Stimulated activated CD8-positive, alpha-beta memory T cell treated with anti-CD3 and anti-CD28 coated beads, Interleukin-12 subunit alpha, Interleukin-12 subunit beta, amount 100 ng/mL, for 4 hours (primary cell): ENCODE data around the gene SLC9A7.
"Not testable (repeated sequence)": the region's sequence is repeated elsewhere in the genome, so short reads cannot be mapped to it uniquely, and the experiment has no call there.

Source experiments
- DNase-seq: peaks from one replicate; pipeline ENCODE4 v3.0.0-alpha.2; 2020; ENCODE audit warnings: low read depth

The SLC9A7 gene

DNA sequence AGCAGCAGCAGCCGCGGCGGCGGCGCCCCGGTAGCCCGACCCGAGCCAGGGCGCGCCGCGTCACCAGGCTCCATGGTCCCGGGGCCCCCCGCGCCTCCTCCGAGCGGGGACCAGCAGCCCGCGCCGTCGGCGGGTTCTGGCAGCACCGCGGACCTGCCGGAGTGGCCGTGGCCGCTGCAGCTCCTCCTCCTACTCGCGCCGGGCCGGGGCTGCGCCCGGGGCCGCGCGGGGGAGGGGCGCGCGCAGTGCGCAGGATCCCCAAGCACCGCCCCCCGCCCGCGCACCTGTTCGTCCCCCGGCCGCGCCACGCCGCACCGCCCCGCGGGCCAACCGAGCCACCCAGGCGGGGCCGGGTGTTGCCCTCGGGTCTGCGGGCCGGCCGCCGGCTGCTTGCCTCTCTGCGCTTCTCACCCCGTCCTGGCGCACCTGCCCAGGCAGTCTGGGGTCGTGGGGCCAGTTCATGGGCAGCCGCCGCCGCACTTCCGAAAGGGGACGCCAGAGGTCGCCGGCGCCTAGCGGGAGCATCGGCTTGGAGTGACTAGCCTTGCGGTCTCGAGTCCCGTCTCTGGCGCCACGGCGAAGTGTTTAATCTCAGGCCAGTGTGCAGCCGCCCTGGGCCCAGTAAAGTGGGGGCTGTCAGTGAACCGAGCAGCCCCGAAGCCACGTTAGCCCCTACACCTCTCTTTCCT lies at the start of gene SLC9A7:
Gene SLC9A7 (minus strand): TSS at position 163 of the 689 bp plus-strand sequence. CDS start 89 bp downstream, at position 74.
- DNase-seq: peak; percentile 59

DNA sequence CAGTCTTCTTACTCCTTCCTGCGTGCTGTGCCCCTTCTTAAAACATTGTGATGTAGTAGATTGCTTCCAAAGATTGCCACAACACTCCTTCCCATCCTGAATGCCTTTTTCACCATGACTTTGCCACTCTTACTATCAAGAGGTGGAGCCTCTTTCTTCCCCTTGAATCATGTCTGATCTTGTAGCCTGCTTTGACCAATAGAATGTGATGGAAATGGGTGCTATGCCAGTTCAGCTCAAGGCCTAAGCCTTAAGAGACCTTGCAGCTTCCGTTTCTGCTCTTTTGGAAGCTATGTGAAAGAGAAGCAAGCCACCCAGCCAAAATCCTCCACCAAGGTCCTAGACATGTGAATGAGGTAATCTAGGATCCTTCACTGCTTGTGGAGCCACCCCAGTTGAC lies 46.4 kb upstream of the SLC9A7 start:
- no peak for DNase-seq

DNA sequence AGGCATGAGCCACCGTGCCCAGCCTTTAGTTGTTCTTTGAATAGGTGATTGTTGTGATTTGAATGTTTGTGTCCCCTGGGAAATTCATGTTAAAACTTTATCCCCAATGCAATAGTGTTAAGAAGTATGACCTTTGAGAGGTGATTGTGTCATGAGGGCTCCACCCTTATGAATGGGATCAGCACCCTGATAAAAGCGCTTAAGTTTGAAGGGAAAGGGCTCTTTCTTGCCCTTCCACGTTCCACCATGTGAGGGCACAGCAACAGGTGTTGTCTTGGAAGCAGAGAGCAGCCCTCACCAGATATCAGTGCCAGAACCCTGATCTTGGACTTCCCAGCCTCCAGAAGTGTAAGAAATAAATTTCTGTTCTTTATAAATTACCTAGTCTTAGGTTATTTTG lies 44.2 kb upstream of the SLC9A7 start:
- DNase-seq: no peak

DNA sequence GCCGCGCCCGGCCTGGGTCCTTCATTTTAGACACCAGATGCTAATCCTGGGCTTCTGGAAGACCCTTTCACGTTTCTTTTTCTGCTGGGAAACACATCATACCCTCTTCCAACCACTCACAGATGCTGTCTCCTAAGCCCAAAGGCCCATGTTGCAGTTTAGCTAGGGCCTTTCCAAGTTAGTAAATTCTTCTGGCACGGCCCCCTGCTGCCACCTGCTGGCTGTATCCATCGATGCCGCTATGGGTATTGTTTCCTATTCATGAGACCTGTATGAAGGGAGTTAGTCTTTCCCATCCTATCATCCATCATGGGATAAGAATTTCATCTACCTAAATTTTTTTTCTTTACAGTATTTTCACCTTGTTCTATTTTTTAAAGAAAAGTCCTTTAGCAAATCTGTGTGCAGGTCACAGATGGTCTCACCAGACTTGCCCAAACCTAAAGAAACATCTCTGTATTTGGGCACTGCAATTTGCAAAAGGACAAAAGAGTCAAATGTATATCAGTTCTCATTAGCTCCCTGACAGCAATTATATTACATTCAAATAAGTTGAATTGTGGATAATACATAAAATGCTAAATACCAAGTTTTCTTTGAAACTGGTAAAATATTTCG lies 37.8 kb upstream of the SLC9A7 start:
- DNase-seq: peak; percentile 24

DNA sequence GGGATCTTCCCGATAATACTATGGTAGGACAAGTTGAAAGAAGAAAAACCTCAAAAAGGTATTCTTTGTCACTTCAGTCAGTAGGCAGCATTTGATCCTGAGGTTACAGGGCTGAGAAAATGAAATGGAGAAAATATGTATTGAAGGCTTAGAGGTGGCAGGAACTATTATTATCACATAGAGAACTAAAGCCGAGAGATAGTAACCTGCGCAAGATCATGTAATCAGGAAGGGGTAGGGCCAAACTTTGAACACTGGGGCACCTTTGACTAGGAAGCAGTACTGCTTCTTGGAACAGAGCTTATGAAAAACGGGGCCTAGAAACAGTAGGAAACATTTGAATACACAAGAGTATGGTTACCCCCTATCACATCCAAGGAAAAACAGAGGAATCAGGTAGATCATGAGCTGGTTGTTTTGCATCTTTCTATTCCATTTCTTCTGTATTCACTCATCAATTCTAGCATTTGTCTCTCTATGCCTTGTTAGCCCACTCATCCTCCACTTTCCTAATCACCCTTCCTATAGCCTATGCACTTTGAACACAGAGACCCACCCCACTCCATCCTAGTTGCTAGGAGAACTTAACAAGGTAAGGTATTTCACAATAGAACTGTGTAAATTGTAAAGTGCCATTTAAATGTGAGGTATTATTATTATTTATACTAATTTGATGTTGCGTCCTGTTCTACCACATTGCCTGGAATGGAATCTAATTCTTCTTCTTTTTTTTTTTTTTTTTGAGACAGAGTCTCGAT lies 34.6 kb upstream of the SLC9A7 start:
- DNase-seq: no peak

DNA sequence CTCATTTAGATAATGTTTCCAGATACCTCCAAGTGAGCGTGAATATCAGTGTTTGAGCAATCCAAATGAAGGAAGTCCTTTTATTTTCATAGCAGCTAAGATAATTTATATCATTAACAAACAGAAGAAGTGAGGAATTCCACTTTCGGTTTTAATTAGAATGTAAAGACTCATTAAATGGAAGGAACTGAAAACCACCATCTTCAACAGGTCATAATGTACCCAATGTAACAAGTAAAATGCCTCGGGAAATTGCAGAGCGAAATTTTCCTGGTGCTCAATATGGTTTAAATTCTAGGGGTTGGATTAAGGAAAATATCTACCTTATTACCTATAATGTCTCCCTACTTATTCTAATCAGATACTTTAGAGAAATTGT lies 33.9 kb upstream of the SLC9A7 start:
- DNase-seq: no peak

DNA sequence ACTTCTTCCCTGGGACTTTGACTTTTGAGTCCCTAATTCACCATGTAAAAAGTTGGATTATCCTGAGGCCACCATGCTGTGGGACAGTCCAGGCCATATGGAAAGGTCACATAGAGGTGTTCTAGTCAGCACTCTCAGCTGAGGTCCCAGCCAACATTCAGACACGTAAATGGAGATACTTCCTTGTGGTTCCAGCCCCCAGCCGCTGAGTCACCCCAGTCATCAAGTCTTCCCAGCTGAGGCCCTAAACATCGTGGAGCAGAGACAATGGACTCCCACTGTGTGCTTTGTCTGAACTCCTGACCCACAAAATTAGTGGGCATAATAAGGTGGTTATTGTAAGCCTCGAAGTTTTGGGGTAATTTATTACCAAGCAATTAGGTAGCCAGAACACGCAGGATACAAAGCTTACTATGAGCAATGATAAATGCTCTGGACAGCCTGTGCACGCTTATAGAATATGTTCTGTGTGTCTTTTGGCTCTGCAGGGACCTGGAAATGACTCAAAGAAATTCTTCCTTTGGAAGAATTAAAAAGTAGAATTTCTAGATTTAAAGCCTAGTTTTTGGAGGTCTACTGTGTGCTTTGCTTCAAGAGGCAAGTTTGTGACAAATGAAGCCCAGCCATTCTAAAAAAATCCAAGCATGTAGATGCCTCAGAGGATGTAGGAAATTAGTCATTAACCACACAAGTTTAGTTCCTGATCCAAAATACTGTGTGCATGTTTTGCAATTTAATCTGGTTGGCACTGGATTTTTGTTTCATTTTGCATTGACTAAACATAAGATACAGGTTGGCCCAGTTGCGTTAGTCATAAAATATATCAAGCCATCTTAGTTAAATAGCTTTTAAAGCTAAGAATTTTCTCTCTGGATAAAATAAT lies 33.2 kb upstream of the SLC9A7 start:
- DNase-seq: no peak

DNA sequence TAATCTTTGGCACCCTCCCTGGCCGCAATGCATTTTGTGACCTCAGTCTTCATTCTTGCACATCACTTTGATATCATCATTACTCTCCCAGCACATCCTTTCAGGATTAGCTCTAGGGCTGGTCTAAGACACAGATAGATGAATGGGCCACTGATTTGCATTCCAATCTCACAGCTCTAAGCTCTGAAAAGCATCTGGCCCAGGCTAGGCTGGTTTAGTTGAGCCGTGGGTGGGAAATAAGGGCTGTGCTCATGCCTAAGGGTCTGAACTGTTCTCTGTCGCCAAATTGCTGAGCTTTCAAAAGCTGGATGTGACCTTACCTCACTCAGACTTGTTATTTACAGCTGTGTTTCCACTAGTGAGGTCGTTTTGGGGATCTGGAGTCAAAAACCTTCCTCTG lies 30.0 kb upstream of the SLC9A7 start:
- DNase-seq: no peak

DNA sequence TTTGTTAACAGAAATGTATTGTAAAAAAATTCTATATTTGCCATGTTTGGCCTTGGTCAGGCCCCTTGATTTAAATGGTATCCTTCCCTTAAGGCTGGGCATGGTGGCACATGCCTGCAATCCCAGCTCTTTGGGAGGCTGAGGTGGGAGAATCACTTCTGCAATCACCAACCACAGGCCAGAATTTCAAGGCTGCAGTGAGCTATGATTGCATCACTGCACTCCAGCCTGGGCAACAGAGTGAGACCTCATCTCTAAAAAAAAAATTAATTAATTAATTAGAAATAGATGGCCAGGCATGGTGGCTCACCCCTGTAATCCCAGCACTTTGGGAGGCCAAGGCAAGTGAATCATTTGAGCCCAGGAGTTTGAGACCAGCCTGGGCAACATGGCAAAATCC lies 25.5 kb upstream of the SLC9A7 start:
- not testable (repeated sequence) for DNase-seq

DNA sequence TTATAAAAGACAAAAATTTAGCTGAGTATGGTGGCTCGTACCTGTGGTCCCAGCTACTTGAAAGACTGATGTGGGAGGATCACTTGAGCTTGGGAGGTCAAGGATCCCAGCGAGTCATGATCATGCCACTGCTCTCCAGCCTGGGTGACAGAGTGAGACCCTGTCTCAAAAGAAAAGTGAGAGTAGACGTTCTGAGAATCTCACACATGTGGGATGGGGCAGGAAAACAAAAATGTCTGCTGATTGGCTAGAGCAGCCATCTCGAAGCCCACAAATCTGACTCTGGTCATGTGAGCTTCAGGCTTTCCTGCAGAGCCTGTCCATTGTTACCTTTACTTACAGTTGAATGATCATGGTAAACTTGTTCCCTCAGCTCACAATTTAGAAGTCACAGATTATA lies 23.1 kb upstream of the SLC9A7 start:
- no peak for DNase-seq

DNA sequence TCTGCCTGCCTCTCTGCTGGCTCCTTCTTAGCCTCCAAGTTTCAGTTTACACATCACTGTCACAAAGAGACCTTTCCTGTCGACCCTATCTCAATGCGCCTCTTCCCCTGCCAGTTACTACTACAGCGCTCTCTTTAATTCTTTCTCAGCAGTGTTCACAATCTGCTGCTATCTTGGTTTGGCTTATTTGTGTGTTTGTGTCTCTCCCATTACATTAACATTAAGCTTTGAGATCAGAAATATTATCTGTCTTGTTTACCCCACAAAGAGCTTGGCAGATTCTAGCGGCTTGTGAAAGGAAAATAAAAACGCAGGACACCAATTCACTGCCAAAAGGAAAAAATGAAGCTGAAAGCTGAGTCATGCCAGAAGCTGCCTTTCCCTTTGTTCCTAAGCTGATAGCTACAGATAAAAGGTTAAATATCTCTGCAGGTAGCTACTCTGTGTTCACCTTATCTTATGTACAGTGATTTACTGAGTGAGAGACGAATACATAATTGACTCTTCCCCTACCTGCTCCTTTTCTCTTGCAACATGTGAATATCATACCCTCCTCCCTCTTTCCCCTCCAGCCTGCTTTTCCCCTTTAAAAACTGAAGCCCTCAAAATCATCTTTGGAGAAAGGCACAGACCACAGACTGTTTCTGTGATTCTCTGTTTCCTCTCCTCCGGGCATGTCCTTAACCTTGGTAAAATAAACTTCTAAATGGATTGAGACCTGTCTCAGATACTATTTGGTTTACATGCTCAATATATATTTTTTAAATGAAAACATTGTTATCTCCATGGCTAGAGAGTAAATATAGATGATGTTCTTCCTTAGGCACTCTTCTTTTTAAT lies 19.3 kb upstream of the SLC9A7 start:
- no peak for DNase-seq

DNA sequence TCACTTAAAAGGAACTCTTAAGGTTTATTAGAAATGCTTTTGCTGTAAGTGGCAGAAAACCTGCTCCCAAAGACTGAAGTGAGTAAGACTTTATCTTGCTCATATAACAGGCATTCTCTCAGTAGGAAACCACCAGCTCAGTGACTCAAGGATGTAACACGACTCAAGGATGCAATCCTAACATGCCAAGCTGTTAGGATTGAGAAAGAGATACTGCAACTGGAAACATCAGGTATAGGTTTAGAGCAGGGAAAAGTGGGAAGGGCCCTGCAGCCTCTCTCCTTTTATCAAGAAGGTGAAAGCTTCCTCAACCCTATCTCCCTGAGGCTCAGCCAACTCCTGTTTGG lies 11.9 kb upstream of the SLC9A7 start:
- DNase-seq: no peak

DNA sequence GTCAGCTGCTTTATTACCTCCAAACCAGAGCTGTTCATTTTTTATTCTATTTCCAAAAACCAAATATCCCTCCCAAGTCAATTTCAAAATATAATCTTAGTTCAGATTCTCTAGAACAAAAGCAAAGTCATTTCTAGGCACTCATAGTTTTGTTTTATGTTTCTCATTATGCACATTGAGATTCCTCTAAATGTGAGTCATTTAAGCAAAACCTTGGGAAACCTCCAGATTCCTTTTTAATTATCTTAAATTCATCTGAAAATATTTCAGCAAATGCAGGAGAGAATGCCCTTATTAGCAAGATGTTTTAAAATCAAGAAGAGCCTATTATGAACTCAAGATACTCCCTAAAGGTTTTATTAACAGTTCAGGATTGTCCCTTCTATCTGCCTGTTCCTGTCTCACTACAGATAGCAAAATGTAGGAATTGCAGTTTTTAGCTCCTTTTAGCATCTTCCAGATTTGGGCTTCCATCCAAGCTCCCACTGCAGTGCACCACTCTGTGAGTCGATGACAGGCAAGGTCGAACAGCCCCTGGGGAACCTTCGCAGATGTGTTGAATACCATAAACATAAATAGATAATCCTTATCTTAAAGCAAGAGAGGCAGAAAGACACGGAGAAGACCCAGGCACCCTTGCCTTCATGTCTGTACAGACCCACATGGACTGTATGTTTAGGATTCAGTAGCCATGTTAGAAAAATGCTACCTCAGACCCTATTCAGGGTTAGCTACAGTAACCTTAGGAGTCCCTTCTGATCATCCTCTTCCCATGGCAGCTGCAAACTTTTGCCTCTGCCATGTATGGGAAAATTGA lies 11.3 kb upstream of the SLC9A7 start:
- no peak for DNase-seq

DNA sequence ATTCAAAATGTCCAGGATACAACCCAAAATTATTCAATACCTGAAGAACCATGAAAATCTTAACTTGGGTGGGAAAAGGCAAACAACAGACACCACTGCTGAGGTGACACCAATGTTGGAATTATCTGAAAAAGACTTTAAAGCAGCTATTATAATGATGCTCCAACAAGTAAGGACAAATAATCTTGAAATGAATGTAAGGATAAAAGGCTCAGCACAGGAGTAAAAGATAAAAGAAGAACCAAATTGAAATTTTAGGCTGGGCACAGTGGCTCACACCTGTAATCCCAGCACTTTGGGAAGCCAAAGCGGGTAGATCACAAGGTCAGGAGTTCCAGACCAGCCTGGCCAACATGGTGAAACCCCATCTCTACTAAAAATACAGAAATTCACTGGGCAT lies 4.0 kb upstream of the SLC9A7 start:
- DNase-seq: no peak

DNA sequence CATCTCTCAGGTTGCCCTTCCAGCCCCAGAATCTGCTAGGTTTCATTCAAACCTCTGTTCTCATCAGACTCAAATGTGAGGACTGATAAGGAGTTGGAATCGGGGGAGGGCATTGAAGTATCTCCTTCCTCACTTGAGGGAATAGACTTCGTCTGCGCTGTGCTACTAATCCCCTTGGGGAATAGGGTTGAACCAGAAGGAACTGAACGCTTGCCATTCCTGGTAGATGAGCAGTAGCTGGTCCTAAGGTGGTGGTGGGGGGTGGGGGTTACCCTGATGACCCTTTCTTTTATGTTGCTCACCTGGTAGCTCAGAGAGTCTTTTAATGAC lies 692 bp upstream of the SLC9A7 start:
- no peak for DNase-seq

DNA sequence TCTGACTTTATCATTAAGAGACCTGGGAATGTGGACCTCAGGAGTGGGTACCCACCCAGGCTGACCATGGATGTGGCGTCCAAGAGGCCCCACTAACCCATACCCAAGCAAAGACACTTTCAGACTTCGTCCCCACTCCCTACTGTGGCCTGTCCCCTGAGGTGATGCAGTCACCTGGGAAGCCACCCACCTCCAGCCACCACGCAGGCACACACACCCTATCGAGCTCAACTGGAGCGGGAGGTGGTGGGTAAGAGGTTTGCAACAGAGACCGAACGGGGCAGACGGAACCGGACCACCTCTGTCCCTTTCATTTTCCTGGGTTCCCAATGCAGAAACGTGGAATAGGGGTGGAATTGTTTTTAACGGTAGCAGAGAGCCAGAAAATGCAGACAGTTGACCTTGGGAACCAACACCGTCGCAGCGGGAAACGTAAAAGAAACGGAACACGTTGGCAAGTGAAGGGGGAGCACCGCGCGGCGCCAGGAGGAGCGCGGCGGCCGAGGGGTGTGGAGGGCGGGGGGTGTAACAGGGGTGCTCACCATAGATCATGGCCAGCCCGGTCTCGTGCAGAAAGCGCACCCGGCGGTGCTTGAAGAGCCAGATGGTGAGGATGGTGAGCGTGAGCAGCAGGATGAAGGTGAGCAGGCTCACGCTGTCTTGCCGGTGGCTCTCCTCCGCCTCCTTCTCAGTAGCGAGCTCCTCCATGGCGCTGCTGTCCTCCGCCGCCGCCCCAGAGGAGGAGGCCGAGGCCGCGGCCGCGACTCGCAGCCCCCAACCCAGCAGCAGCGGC lies 559 bp downstream of the SLC9A7 start:
- no peak for DNase-seq

DNA sequence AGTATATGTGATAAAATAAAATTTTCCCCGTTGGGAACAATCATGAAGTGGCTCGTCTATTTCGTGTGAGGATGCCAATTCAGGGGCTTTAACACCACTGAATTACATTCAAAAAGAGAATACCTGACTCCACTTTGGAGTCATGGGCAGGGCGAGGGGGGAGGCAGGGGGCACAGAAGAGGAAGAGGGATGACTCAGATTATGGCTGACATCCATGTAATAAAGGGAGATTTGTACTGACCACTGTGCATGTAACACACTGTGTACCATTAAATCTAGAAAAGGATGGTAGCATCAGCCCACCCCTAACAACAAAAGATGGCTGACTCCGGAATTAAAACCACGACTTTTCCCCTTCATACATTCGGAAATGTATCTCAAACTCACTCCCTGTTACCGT lies 1.3 kb downstream of the SLC9A7 start:
- no peak for DNase-seq

DNA sequence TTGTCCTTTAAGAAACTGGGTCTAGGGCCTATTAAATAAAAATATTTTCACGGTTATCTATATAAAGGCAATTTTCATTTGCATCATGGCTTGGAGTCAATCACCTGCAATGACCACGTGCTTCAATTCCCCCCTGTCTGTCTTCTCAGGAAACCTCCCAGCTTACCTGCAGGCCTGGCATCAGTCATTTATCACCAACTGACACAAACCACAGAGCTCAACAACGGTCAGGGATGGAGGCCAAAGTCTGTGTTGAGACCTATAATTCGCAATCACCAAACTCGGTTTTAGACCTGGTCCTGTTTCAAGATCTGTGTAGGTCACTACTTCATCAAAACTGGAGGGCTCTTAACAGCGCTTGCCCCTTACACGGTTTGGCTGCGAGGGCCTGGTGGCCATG lies 1.9 kb downstream of the SLC9A7 start:
- DNase-seq: no peak

DNA sequence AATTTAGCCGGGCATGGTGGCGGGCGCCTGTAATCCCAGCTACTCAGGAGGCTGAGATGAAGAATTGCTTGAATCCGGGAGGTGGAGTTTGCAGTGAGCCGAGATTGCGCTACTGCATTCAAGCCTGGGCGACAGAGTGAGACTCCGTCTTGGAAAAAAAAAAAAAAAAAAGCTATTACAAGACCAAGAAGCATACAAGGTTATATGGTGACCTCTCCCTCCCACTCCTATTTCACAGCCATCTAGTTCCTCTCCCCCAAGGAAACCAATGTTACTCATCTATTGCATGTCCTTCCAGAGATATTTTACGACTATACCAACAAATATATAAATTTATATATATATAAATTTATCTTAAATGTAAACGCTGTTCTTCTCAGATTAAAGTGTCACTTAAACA lies 3.2 kb downstream of the SLC9A7 start:
- no peak for DNase-seq

DNA sequence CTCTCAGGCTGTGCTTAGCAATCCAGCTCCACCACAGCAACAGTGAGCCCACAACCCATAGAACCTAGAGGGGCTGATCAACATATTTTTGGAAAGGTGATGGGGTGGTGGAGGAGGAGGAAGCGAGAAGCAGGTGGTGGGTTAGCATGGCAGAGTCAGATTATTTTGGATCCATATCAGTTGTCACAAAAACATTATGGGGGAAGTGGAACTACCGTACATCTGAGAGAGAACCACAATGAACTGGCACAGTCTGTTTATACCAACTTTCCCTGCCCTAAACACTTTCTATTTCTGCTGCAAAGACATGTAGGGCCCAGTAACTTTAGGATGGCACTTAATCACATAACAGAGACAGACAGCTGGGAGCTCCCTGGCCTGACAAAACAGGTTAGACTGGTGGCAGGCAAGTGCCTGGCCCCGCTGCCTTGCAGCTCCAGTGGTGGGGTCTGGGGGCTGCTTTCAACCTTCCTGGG lies 4.3 kb downstream of the SLC9A7 start:
- DNase-seq: no peak
